ENCODE data around the gene PPL.
A peak's percentile ranks its signal among the peaks of the same experiment; 100 is the strongest.
"Not testable (repeated sequence)": the region's sequence is repeated elsewhere in the genome, so short reads cannot be mapped to it uniquely, and the experiment has no call there.

Gene PPL

GRCh38 chr16:4957720-4958509 is 21.0 kb upstream of the PPL start, which contains the start of gene SEC14L5:
Gene SEC14L5, plus strand, starts transcription at chr16:4958330. Its CDS starts 994 bp downstream, at chr16:4959324.
- H3K9me3 ChIP-seq (ENCODE audit: control insufficient read depth, low read length), result no peaks in the 10 kb centered on the region
- 2 to 3% methylated on average over 33 to 40 of the region's 56 CpGs for WGBS, 2 experiments (ENCODE audit: insufficient coverage in 2 of 2)
- no peaks in the 10 kb centered on the region for H3K36me3 ChIP-seq (ENCODE audit: control insufficient read depth, insufficient read depth, low read length)
- H3K27ac ChIP-seq (ENCODE audit: low read depth, low read length, severe bottlenecking), result no peak within 1 kb of the TSS
- H3K4me1 ChIP-seq (ENCODE audit: control insufficient read depth, insufficient read depth, low read length, poor library complexity, severe bottlenecking), result peaks cover 2% of the 10 kb centered on the region
- peak within 1 kb of the TSS; percentile 32 for H3K4me3 ChIP-seq (ENCODE audit: extremely low read depth, insufficient read depth, low read length, poor library complexity, severe bottlenecking)

GRCh38 chr16:4957420-4957719 is 20.4 kb upstream of the PPL start:
- H3K36me3 ChIP-seq (ENCODE audit: control insufficient read depth, insufficient read depth, low read length), result no peaks in the 10 kb centered on the region
- WGBS, 2 experiments (ENCODE audit: insufficient coverage in 2 of 2), result 67 to 71% methylated on average over 9 to 10 of the region's 10 CpGs
- peak overlapping the region; percentile 32 for H3K4me3 ChIP-seq (ENCODE audit: extremely low read depth, insufficient read depth, low read length, poor library complexity, severe bottlenecking)
- no peaks in the 10 kb centered on the region for H3K9me3 ChIP-seq (ENCODE audit: control insufficient read depth, low read length)
- peaks cover 2% of the 10 kb centered on the region for H3K4me1 ChIP-seq (ENCODE audit: control insufficient read depth, insufficient read depth, low read length, poor library complexity, severe bottlenecking)
- no peak overlapping the region for H3K27ac ChIP-seq (ENCODE audit: low read depth, low read length, severe bottlenecking)

- 78 to 100% methylated on average over 1 of the region's 1 CpG for WGBS, 2 experiments (ENCODE audit: insufficient coverage in 2 of 2)
- Histone ChIP-seq H3K36me3 (ENCODE audit: control insufficient read depth, insufficient read depth, low read length) (no peaks in the 10 kb centered on the region), H3K9me3 (ENCODE audit: control insufficient read depth, low read length) (no peaks in the 10 kb centered on the region), H3K4me1 (ENCODE audit: control insufficient read depth, insufficient read depth, low read length, poor library complexity, severe bottlenecking) (peaks cover 2% of the 10 kb centered on the region), H3K27ac (ENCODE audit: low read depth, low read length, severe bottlenecking) (no peak overlapping the region), H3K4me3 (ENCODE audit: extremely low read depth, insufficient read depth, low read length, poor library complexity, severe bottlenecking) (no peak overlapping the region)
Observed at GRCh38 chr16:4954714-4955113, 17.8 kb upstream of the PPL start.

- H3K36me3 ChIP-seq (ENCODE audit: control insufficient read depth, insufficient read depth, low read length); H3K4me3 ChIP-seq (ENCODE audit: extremely low read depth, insufficient read depth, low read length, poor library complexity, severe bottlenecking); H3K27ac ChIP-seq (ENCODE audit: low read depth, low read length, severe bottlenecking); H3K9me3 ChIP-seq (ENCODE audit: control insufficient read depth, low read length); H3K4me1 ChIP-seq (ENCODE audit: control insufficient read depth, insufficient read depth, low read length, poor library complexity, severe bottlenecking): not testable (repeated sequence)
- 100% methylated on average over 1 to 2 of the region's 3 CpGs for WGBS, 2 experiments (ENCODE audit: insufficient coverage in 2 of 2)
Observed at GRCh38 chr16:4951583-4951982, 14.6 kb upstream of the PPL start.

- Histone ChIP-seq H3K9me3 (ENCODE audit: control insufficient read depth, low read length) (no peaks in the 10 kb centered on the region), H3K4me1 (ENCODE audit: control insufficient read depth, insufficient read depth, low read length, poor library complexity, severe bottlenecking) (peaks cover 5% of the 10 kb centered on the region), H3K27ac (ENCODE audit: low read depth, low read length, severe bottlenecking) (no peak overlapping the region), H3K4me3 (ENCODE audit: extremely low read depth, insufficient read depth, low read length, poor library complexity, severe bottlenecking) (no peak overlapping the region), H3K36me3 (ENCODE audit: control insufficient read depth, insufficient read depth, low read length) (no peaks in the 10 kb centered on the region)
- 71 to 74% methylated on average over 4 to 5 of the region's 10 CpGs for WGBS, 2 experiments (ENCODE audit: insufficient coverage in 2 of 2)
Observed at GRCh38 chr16:4949986-4950385, 13.0 kb upstream of the PPL start.

- 63 to 65% methylated on average over 16 of the region's 16 CpGs for WGBS, 2 experiments (ENCODE audit: insufficient coverage in 2 of 2)
Observed at GRCh38 chr16:4948903-4949766, 12.2 kb upstream of the PPL start.

GRCh38 chr16:4947722-4948503 is 11.0 kb upstream of the PPL start:
- Histone ChIP-seq H3K4me1 (ENCODE audit: control insufficient read depth, insufficient read depth, low read length, poor library complexity, severe bottlenecking) (peaks cover 21% of the 10 kb centered on the region), H3K9me3 (ENCODE audit: control insufficient read depth, low read length) (no peaks in the 10 kb centered on the region), H3K27ac (ENCODE audit: low read depth, low read length, severe bottlenecking) (peak overlapping the region; percentile 5), H3K4me3 (ENCODE audit: extremely low read depth, insufficient read depth, low read length, poor library complexity, severe bottlenecking) (no peak overlapping the region), H3K36me3 (ENCODE audit: control insufficient read depth, insufficient read depth, low read length) (no peaks in the 10 kb centered on the region)
- WGBS, 2 experiments (ENCODE audit: insufficient coverage in 2 of 2), result 36 to 40% methylated on average over 10 to 11 of the region's 16 CpGs

More at GRCh38 chr16:4948903-4949766, 12.2 kb upstream of the PPL start:
- Histone ChIP-seq H3K36me3 (ENCODE audit: control insufficient read depth, insufficient read depth, low read length) (no peaks in the 10 kb centered on the region), H3K9me3 (ENCODE audit: control insufficient read depth, low read length) (no peaks in the 10 kb centered on the region), H3K4me1 (ENCODE audit: control insufficient read depth, insufficient read depth, low read length, poor library complexity, severe bottlenecking) (peaks cover 13% of the 10 kb centered on the region), H3K4me3 (ENCODE audit: extremely low read depth, insufficient read depth, low read length, poor library complexity, severe bottlenecking) (no peak overlapping the region), H3K27ac (ENCODE audit: low read depth, low read length, severe bottlenecking) (no peak overlapping the region)

- Histone ChIP-seq H3K36me3 (ENCODE audit: control insufficient read depth, insufficient read depth, low read length) (no peaks in the 10 kb centered on the region), H3K9me3 (ENCODE audit: control insufficient read depth, low read length) (no peaks in the 10 kb centered on the region), H3K27ac (ENCODE audit: low read depth, low read length, severe bottlenecking) (no peak overlapping the region), H3K4me1 (ENCODE audit: control insufficient read depth, insufficient read depth, low read length, poor library complexity, severe bottlenecking) (peaks cover 28% of the 10 kb centered on the region), H3K4me3 (ENCODE audit: extremely low read depth, insufficient read depth, low read length, poor library complexity, severe bottlenecking) (no peak overlapping the region)
Observed at GRCh38 chr16:4946917-4947316, 10.0 kb upstream of the PPL start.

GRCh38 chr16:4945560-4946502 is 8.9 kb upstream of the PPL start:
- Histone ChIP-seq H3K4me1 (ENCODE audit: control insufficient read depth, insufficient read depth, low read length, poor library complexity, severe bottlenecking) (peaks cover 28% of the 10 kb centered on the region), H3K9me3 (ENCODE audit: control insufficient read depth, low read length) (no peaks in the 10 kb centered on the region), H3K27ac (ENCODE audit: low read depth, low read length, severe bottlenecking) (peak overlapping the region; percentile 97), H3K4me3 (ENCODE audit: extremely low read depth, insufficient read depth, low read length, poor library complexity, severe bottlenecking) (no peak overlapping the region), H3K36me3 (ENCODE audit: control insufficient read depth, insufficient read depth, low read length) (no peaks in the 10 kb centered on the region)
- 92 to 98% methylated on average over 4 of the region's 11 CpGs for WGBS, 2 experiments (ENCODE audit: insufficient coverage in 2 of 2)
